Cardiac muscle cell (in vitro differentiated cells and primary cell): ENCODE data around the gene MRPL12. TPM values are rescaled to one million over a fixed set of nuclear protein-coding genes. Genes with fewer than 3 reads are reported as not detected.

Experiments used
- DNase-seq, 2 donors: peaks; one replicate each; pipeline versions ENCODE4 v3.0.0 to v3.0.0-alpha.2; 2010 to 2017; ENCODE audit warnings: low read depth in 1 of 2, low spot score in 1 of 2
- H3K27ac ChIP-seq: fragments of 200-600 bp; sonication (generic); 2 replicates; pipeline ENCODE4 v1.5.1; 2016
- H3K27me3 ChIP-seq: fragments of 200-600 bp; sonication (generic); 2 replicates; pipeline ENCODE4 v1.6.0; 2016; ENCODE audit warnings: control low read depth
- H3K36me3 ChIP-seq: fragments of 200-600 bp; sonication (generic); 2 replicates; pipeline ENCODE4 v1.5.1; 2016; ENCODE audit warnings: control low read depth
- H3K4me1 ChIP-seq: fragments of 200-600 bp; sonication (generic); 2 replicates; pipeline ENCODE4 v1.8.1; 2017; ENCODE audit warnings: low read depth, mild to moderate bottlenecking, mixed run types
- H3K4me3 ChIP-seq: fragments of 200-600 bp; sonication (generic); 2 replicates; pipeline ENCODE4 v1.5.1; 2016; ENCODE audit warnings: mild to moderate bottlenecking
- H3K9me3 ChIP-seq: fragments of 200-600 bp; sonication (generic); 2 replicates; pipeline ENCODE4 v1.5.1; 2017; ENCODE audit warnings: low read depth, mild to moderate bottlenecking, control low read depth
- CTCF ChIP-seq: IDR thresholded peaks from 2 replicates; pipeline ENCODE4 v1.5.1; 2012; ENCODE audit warnings: low read depth, mild to moderate bottlenecking, low read length
- polyA plus RNA-seq: library from polyadenylated mRNA; unstranded; fragments of >200 nt; fragmentation: Nextera tagmentation; extraction: Ambion mirVana; gene quantifications from 2 replicates; pipeline ENCODE4 v1.2.1, GENCODE V29; 2016
- total RNA-seq: library from RNA; depleted of rRNA; stranded (reverse); fragments of >200 nt; gene quantifications from 2 replicates; pipeline ENCODE4 v1.2.3, GENCODE V29; 2016

MRPL12 gene
- total and polyA plus RNA-seq, 2 experiments from 2014 or later, result 47.5 to 222 TPM

GRCh38 chr17:81660441-81660840 is 42.7 kb upstream of the MRPL12 start:
- no peaks in the 10 kb centered on the region for H3K27me3 ChIP-seq
- H3K27ac ChIP-seq, result no peak overlapping the region
- peaks cover 13% of the 10 kb centered on the region for H3K4me1 ChIP-seq
- no peak overlapping the region for H3K4me3 ChIP-seq
- no peaks in the 10 kb centered on the region for H3K9me3 ChIP-seq
- TF ChIP-seq CTCF, result no peak
- no peaks in the 10 kb centered on the region for H3K36me3 ChIP-seq
- no peak for DNase-seq

- H3K4me1 ChIP-seq, result peaks cover 13% of the 10 kb centered on the region
- TF ChIP-seq CTCF, result no peak
- DNase-seq, result no peak
- H3K9me3 ChIP-seq, result no peaks in the 10 kb centered on the region
- H3K36me3 ChIP-seq, result no peaks in the 10 kb centered on the region
- no peak overlapping the region for H3K4me3 ChIP-seq
- no peak overlapping the region for H3K27ac ChIP-seq
- no peaks in the 10 kb centered on the region for H3K27me3 ChIP-seq
Measured at GRCh38 chr17:81662002-81662401, 41.2 kb upstream of the MRPL12 start.

GRCh38 chr17:81664051-81664470 is 39.1 kb upstream of the MRPL12 start:
- Histone ChIP-seq H3K27ac (no peak overlapping the region), H3K27me3 (no peaks in the 10 kb centered on the region), H3K4me3 (no peak overlapping the region), H3K4me1 (peaks cover 8% of the 10 kb centered on the region), H3K9me3 (no peaks in the 10 kb centered on the region), H3K36me3 (peaks cover under 1% of the 10 kb centered on the region)
- no peak for TF ChIP-seq CTCF
- no peak for DNase-seq

- TF ChIP-seq CTCF, result no peak
- Histone ChIP-seq H3K27ac (peak overlapping the region; percentile 71), H3K4me3 (peak overlapping the region; percentile 67), H3K36me3 (peaks cover 7% of the 10 kb centered on the region), H3K27me3 (no peaks in the 10 kb centered on the region), H3K9me3 (no peaks in the 10 kb centered on the region), H3K4me1 (peaks cover 8% of the 10 kb centered on the region)
- DNase-seq, result peak in 1 of 2 donors; percentile 30
Measured at GRCh38 chr17:81665205-81666091, 37.7 kb upstream of the MRPL12 start.

- Histone ChIP-seq H3K9me3 (no peaks in the 10 kb centered on the region), H3K27ac (peak overlapping the region; percentile 71), H3K4me3 (peak overlapping the region; percentile 67), H3K36me3 (peaks cover 7% of the 10 kb centered on the region), H3K27me3 (no peaks in the 10 kb centered on the region), H3K4me1 (peaks cover 8% of the 10 kb centered on the region)
- TF ChIP-seq CTCF, result no peak
- DNase-seq, result peak in 1 of 2 donors; percentile 81
Measured at GRCh38 chr17:81666092-81666341, 37.1 kb upstream of the MRPL12 start.
